ENCODE results near the gene RGS8.

RGS8 gene

DNA sequence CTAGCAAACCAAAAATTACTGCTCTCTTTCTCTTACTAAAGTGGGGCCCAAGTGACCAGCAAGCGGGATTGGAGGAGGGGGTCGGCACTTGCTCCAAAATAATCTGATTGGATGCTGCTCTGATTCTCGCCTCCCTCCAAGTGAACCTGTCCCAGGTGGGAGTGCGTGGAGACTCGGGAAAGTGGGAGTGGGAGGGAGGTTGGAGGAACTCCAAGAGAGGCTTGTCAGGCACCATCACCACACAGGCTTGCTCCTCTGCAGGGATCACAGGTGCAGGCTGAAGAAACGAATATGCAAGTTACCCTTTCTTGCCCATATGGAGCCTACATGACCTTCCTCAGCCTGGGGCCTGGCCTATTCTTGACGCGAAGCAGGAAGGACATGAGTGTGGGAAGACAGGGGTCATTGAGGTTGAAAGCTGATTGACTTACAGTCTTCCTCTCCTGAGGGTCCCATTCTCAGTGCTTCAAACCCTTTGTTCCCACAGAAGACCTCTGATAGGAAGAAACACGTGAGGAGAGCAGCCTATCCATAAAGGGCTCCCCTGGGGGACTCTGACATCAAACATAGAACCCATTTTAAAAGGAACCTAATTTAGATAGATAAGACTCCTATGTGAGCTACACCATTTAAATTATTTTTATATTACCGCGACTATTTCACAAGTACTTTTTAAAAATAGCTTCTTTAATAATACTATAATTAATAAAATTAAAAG, 14.2 kb downstream of the RGS8 start:
- no peak for DNase-seq

DNA sequence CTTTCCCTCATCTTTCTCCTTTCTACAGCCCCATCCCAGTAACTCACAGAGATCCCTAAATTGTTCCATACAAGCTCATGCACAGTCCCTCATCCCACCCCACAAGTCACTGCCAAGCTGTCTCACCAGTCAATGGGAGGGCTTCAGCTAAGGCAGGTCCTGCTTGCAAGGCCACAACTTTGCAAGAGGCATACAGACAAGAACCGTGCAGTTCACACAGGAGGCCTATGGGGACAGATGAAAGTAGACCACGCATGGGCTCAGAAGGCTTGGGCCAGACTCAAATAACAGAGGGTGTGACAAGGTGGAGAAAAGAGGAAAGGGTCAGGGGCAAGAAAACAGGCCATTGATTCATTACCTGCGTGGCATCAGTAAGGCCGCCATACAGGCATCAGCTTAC, 15.1 kb downstream of the RGS8 start:
- no peak for DNase-seq

DNA sequence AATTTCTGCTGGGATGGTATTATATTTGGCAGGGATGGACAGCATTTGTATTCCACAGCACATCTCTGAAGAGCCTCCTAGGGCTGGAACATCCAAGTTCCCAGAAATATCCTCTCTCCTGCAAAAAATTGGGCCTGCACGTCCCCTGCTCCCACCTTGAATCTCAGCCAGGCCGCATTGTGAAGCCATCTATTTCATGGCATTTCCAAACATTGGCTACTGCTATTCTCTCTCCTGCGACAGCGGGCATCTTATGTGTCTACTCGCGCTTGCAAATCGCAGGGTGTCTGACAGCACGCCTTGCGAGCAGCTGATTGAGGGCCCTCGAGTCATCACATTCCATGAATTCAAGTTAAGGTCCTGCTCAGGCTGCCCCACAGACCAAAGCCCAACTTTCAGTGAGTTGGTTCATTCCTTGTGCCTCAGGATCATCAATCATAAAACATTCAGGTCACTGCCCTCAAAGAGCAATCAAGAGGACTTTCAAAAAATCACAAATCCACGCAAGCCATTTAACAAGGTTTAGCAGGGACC, 15.8 kb downstream of the RGS8 start:
- no peak for DNase-seq

DNA sequence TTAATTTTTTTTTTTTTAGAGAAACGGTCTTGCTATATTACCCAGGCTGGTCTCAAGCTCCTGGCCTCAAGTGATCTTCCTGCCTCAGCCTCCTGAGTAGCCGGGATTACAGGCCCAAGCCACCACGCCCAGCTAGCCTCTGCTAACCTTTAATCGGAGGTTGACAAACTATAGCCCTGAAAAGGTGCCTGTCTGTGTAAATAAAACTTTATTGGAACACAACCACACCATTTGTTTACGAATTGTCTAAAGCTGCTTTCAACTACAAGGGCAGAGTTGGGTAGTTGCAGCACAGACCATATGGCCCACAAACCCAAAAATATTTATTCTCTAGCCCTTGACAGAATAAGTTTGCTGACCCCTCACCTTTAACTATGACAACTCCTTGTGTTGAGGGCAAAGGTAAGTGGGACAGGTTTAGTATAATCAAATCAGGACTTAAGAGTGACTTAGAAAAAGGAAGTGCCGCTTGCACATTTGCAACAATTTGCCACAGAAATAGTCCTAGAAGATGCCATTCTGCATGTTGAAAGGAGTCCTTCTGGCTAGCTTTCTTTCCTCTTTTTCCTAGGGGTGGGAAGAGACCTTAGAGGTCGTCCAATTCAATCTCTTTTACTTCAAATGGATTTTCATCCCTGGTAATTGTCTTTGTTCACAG, 16.4 kb downstream of the RGS8 start:
- DNase-seq = no peak

DNA sequence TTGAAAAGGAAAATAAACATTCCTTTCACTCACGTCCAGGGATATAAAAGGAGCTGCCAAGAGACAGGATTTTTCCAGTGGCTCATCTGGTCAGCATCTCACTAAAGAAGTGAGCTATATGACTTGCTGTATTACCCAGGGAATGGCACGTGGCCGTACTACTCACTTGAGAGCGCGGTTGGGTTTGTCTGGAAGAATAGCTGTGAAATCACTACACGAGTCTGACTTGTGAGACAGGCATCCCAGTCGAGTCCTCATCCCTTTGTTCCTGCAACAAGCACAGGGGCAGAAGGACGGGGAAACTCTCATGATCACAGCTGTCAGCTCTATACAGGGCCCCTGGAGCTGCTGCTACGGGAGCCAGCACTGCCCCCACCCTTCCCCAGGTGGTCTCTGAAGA, 17.7 kb downstream of the RGS8 start:
- no peak for DNase-seq

DNA sequence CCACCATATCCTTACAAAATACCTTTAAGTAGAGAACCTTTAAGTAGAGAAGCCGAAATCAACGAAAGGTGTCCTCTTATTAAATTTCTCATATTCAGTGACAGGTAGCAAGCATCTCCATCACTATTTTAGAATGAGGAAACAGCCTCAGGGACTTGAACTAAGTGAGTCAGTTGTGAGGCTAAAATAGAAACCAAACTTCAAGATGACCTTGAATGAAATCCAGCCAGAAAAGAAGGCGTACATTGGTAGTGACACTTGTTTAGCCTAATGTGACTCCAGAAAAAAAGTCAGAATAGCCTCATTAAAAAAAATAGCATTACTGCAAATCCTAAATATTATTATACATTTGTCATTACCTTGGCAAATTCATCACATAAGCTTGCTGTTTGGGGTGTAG, 20.1 kb downstream of the RGS8 start:
- no peak for DNase-seq

DNA sequence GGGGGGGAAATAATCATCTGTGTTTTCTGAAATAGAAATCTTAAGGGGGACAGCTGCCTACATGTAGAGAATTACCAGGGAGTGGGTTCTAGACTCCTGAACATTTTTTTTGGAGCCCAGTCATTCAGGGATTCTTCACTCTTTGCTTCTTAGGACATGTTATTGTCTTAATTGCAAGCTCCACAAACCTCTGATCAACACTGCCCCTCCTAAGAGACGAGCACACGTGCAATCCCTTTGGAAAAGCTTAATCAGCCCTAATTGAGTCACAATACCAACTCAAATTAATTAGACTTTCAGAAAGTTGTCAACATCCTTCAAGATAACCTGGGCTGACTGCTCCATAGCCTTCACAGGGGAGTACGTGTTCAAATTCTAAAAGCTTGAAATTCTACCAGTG, 21.4 kb downstream of the RGS8 start:
- DNase-seq = no peak

DNA sequence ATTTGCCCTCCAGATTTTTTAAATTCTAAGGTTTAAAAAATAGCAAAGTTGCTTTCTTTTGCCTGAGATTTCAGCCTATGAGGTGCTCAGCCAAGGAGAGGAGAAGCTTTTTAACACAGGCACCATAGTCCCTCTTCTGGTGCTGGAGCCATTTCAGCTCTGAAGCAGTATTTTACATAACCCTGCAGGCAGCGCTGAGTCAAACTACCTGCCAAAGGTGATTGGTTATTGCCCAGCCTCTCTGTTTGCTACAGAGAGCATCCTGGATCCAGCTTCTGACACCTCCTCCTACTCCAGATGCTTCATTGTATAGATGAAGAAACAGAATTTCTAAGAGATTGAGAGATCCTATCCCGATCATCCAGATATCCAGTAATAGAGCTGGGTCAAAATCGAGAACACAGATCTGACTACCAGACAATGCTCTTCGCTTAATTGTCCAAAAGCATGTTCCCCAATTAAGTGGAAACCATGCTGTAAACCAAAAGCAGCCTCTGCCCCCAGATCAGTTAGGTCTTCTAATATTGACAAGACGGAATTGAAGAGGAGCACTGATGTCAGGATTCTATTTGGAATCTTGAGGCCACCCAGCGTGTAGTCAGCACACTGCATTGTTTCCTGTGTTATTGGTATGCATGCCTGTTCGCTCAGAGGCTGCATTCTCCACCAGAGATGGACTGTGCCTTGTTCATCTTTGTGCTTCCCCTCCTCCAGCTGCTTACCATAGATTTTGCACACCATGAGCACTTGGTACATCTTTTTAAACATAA, 22.1 kb downstream of the RGS8 start:
- DNase-seq = no peak

DNA sequence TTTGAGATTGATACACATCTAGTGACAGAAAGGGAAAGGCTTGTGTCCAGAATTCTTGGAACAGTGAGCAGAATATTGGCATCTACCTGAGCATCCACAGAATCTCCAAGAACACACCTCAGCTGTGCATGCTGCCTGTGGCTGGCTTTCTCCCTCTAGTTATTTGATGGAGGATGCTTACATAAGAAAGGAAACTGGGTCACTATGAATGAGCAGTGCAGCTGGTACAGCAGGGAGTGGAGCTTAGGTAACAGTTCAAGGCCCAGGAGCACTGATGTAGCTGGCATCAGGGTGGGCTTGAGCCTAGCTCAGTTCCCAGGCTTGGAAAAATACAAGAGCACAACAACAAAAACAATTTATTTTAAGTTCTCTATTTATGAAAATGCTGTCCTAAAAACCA, 26.3 kb downstream of the RGS8 start:
- no peak for DNase-seq

DNA sequence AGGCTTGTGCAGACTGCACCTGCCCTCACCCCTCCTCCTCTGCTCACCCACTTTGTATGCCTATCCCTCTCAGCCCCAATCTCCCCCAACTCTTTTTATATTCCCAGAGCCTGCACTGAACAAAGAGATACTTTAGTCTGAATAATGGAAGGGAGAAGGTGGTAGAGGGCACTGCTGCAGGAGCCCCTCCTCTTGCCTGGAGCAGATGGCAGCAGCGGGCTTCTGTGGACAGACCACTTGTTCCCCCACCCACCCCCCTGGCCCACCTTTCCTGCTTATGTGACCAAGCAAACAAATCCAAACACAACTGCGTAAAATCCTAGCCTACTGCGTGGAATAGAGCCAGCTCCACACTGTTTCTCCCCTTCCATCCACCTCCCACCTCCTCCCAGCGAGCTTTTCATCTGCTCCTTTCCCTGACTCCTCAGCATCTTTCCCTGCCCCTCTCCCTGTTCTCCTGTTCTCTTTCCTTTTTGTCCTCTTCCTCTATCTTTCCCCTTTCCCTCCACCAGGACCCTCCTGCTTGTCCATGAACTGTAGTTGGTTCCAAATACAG, 27.5 kb downstream of the RGS8 start:
- DNase-seq = no peak

DNA sequence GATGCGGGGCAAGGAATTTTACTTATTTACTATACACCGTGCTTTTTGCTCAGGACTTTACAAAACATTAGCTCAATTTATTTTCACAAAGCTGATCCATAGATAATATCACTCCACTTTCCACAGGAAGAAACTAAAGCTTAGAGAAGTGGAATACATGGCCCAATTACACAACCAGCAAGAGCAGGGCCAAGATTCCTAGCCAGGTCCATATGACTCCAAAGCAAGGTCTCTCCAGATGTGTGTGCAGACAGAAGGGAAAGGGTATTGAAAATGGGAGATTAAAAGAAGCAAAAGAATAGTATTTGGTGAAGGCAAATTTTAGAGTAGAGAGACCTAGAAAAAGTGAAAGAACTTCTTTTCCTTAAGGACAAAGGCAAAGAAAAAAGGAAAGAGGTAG, 30.4 kb downstream of the RGS8 start:
- no peak for DNase-seq

DNA sequence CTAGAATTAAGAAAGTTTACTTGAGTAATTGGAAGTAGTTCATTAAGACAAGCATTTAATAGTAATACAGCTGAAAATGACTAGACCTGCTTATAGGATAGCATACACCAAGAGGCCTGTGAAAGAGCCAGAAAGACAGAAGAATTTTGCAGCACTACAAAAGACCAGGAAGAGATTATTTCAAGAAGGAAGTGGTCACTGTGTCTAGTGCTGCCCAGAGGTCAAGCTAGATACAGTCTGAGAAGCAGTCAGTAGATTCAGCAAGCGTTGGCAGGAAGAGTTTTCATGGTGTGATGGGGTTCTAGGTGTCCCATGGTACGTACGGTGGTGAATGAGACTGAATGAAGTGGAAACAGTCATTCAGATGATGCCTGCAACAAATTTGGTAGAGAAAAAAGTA, 31.5 kb downstream of the RGS8 start:
- DNase-seq = no peak

DNA sequence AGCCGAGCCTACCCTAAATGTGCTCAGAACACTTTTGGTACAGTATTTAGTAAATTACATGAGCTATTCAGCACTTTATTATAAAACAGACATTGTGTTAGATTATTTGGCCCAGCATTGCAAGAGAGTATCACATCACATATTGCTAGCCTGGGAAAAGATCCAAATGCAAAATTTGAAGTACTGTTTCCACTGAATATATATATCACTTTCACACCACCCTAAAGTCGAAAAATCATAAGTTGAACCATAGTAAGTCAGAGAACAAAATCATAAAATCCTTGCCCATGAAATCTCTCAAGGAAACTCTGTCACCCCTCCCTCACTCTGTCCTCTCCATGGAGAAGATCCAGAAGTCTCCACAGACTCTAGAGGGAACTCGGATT, 33.1 kb downstream of the RGS8 start:
- no peak for DNase-seq

DNA sequence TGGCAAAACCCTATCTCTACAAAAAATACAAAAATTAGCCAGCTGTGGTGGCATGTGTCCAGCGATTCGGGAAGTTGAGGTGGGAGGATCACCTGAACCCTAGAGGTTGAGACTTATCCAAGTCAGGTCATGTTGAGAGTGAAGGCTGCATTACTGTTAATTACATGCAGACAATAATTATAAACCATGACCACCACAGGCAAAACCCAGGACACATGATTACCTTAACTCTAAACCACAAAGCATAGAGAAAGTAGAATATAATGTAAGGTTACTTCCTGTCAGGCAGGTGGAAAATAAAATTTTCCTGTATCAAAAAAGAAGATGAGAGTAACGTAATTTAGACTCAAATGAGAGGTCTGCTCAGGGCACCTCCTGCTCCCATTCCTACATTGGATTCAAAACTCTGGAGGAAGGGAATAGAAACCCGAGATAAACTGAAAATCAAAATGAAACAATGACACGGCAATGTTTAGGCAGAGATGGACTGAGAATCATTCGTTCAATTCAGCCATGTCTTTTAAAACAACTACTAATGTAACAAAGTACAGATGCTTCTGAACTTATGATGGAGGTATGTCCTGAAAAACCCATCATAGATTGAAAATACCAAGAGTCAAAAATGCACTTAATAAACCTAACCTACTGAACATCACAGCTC, 33.6 kb downstream of the RGS8 start:
- DNase-seq = no peak

DNA sequence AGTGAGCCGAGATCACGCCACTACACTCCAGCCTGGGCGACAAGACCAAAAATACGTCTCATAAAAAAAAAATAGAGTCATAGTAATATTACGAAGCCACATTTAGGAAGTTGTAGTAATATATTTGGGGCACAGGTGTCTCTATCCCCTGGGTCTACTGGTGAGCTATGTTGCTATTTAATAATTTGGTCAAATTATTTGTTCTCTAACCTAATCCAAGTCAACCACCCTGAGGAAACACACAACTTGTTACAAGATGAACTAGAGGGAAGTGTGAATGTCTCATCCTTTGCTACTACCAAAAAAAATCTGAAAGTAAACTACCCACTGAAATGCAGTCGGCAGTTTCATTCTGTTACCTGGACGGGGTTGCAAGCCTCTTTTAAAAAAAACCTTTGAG, 35.3 kb downstream of the RGS8 start:
- no peak for DNase-seq

DNA sequence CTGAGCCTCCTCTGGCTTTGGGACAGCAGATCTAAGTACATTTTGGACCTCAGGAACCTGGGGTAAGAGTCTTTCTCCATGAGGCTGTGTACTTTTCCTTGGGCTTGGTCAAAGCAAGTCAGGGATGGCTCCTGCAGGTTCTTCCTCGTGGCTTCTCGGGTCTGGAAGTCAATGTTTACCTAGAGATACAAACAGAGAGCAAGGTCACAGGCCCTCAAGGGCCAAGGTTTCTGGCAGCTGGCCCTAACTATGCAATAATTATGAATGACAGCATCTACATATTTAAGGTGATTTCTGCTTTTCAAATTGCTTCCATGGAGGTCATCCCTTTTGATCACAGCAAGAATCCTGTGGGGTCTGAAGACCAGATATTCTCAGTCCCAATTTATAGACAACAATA, 37.6 kb downstream of the RGS8 start:
- no peak for DNase-seq

DNA sequence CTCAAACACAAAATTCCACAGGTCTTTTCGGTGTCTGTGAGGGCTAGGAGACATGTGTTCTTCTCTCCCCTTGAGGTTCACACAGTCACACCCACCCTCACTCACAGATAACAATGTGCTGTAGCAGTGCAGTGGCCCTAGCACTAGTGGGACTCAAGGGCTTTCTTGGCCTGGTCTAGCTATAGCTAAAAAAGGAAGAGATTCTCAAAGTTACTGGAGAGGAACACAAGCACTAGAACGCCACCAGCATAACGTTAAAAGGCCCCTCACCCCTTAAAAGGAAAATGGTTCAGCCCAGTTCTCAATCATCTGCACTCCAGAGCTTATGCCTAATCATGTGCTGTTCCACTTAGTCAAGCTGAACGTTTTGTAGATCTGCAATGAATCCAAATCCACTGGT, 39.5 kb downstream of the RGS8 start:
- DNase-seq = no peak

DNA sequence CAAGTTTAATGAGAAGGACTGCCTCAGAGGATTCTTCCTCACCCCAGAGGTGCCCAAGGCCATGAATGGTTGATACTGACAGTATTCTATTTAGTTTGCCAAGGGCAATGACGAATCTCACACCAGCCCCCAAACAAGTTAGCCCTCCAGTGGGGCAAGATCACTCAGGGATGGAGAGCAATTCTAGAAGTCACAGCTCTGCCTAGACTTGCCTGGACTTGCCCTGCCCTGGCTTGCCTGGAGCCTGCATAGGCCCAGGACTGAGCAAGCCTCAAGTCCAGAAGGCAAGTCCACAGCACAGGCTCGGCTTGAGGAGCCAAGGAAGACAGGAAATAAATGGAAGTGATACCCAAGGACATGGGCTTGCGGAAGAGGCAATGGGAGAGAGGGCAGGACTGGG, 40.7 kb downstream of the RGS8 start:
- DNase-seq = no peak

DNA sequence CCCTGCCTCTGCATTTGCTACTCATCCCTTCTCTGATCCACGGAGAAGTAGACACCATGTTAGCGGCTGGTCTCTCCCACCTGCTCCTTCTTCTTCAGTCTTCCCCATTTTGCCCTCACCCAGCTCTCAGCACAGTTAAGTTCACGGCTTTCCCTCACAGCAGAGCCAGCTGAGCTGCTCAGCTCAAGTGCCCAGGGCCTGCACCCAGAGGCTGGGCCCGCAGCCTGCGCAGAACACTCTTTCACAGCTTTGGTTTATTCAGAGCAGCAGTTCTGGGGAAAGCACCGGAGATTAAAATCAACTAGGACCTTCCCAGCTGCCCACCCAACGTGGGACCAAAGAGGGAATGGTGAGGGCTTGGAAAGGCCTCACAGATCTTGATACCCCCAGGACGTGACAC, 41.9 kb downstream of the RGS8 start:
- no peak for DNase-seq

DNA sequence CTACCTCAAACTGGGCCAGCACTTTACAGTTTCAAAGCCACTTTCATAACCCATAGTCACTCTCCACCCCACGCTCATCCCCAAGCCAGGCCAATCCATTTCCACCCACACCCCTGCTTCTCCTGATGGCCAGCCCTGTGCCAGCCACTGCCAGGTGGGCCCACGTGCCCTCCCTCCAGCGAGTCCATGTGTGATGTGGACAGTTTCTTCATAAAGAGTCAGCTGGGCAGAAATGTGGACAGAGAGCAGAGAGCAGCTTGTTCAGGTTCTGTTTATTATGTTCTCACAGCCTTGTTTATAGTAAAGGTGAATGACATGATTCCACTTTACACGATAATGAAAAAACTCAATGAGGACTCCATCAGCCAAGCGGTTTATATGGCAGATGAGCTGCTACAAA, 42.8 kb downstream of the RGS8 start:
- no peak for DNase-seq

DNA sequence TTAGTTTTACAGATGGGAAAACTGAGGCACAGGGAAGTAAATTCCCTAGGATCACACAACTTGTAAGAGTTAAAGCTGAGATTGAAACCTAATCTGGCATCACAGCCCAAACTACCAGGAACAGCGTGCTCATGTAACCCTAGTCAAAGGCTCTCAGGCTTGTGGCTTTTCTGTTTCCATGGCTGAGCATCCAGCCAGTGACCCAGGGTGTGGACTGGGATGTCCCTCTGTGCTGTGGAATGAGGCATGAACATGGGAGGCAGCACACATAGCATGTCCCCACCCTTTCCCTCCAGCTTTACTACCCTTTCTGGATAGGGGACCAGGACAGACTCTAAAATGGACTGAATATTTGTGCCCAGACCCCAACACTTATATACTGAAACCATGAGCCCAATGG, 45.1 kb downstream of the RGS8 start:
- DNase-seq = no peak

DNA sequence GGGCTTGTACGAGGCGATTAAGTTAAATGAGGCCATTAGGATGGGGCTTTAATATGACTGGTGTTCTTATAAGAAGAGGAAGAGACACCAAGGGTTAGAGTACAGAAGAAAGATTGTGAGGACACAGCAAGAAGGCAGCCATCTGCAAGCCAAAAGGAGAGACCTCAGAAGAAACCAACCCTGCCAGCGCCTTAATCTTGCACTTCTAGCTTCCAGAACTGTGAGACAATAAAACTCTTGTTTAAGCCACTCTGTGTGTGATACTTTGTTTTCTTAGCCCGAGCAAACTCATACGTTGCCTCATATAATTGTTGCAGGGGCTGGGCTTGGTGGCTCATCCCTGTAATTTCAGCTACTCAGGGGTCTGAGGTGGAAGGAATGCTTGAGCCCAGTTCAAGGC, 46.6 kb downstream of the RGS8 start:
- DNase-seq = no peak

DNA sequence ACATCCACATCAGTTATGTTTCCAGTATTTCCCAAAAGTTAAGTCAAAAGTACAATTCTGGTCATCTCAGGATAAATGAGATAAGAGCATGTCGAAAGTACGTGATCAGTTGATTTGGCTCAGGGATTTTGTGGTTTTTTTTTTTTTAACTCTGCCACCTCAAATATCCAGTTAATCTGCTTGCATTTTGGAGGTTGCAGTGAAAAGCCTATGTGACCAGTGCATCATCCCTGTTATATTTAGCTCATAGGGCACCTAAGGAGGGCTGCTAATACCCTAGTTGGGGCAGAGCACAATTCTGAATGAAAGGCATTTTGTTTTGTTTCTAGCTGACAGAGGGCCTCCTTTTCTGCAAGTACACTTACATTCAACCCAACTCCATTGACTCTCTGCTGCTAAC, 48.5 kb downstream of the RGS8 start:
- no peak for DNase-seq

All from activated CD4-positive, alpha-beta T cell treated with anti-CD3 and anti-CD28 coated beads for 48 hours (primary cell).